Astrocyte of the spinal cord (primary cell): Measurements from ENCODE around the gene ZNF652.
A peak's percentile ranks its signal among the peaks of the same experiment; 100 is the strongest.

ENCODE experiments used
- DNase-seq: peaks from one replicate; pipeline ENCODE4 v3.0.0; 2011; ENCODE audit warnings: low read depth, low spot score
- H3K4me3 ChIP-seq: 2 replicates; pipeline ENCODE4 v1.5.1; 2011; ENCODE audit warnings: low read depth, mild to moderate bottlenecking, low read length, moderate library complexity
- CTCF ChIP-seq: IDR thresholded peaks from 2 replicates; pipeline ENCODE4 v1.5.1; 2012; ENCODE audit warnings: low read depth, mild to moderate bottlenecking, low read length, inconsistent platforms
- in situ Hi-C: cut with HindIII; loops from 2 replicates; pipeline ENCODE4 v1.10.0; 2017; ENCODE audit warnings: low sequenced_read_pairs

Gene ZNF652

GRCh38 chr17:49360796-49361128, 1.3 kb downstream of the ZNF652 start:
- peak overlapping the region; percentile 94 for H3K4me3 ChIP-seq
- DNase-seq, result no peak
- no peak for TF ChIP-seq CTCF
- in situ Hi-C loops, result no loop called here

GRCh38 chr17:49359990-49360795, 1.9 kb downstream of the ZNF652 start:
- peak overlapping the region; percentile 94 for H3K4me3 ChIP-seq
- no peak for DNase-seq
- no peak for TF ChIP-seq CTCF
- in situ Hi-C loops, result no loop called here

GRCh38 chr17:49358641-49359247, 3.3 kb downstream of the ZNF652 start:
- in situ Hi-C loops, result no loop called here
- no peak for DNase-seq
- no peak overlapping the region for H3K4me3 ChIP-seq
- no peak for TF ChIP-seq CTCF

- no peak for DNase-seq
- in situ Hi-C loops, result no loop called here
- no peak overlapping the region for H3K4me3 ChIP-seq
- no peak for TF ChIP-seq CTCF
Measured at GRCh38 chr17:49357516-49357915, 4.5 kb downstream of the ZNF652 start.

- TF ChIP-seq CTCF, result no peak
- H3K4me3 ChIP-seq, result no peak overlapping the region
- in situ Hi-C loops, result no loop called here
- no peak for DNase-seq
Measured at GRCh38 chr17:49356320-49356719, 5.7 kb downstream of the ZNF652 start.

GRCh38 chr17:49353607-49354006, 8.4 kb downstream of the ZNF652 start:
- H3K4me3 ChIP-seq, result no peak overlapping the region
- no peak for TF ChIP-seq CTCF
- no peak for DNase-seq
- in situ Hi-C loops, result no loop called here
